Measurements from ENCODE around the gene C2orf81.
"Not testable (repeated sequence)": the region's sequence is repeated elsewhere in the genome, so short reads cannot be mapped to it uniquely, and the experiment has no call there.

The C2orf81 gene

DNA sequence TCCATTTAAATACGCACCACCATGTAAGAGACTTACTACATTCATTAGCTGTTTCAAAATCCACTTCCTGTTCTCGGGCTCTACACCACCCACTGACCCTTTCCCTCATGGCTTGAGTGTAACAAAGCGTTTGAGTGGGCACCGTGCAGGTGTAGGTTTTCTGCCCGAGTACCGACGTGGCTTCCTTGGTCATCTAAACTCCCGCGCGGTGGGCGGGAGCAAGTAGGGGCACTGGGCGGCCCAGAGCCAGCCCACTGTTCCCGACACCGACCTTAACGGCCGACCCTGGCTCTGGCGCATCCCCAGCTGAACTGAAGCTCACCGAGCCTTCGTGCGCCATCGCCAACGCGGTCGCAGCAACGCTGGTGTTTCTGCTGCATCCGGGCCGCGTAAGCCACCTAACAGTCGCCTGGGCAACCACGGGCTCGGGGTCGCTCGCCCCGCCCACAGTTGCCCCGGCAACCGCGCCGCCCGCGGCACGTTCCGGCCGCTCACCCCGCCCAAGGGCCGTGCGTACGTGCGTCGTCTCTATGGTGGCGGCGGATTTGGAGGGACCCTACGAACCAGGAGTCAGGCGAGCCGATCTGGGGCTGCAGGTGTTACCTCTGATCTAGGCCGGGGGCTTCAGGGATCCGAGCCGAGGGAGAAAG is at the start of gene C2orf81, which contains the start of gene WDR54:
TSS of gene C2orf81 (minus strand) at position 399 of the 650 bp plus-strand sequence. CDS start at position 340, 59 bp downstream.
TSS of gene WDR54 (plus strand) at position 510 of the 650 bp plus-strand sequence. CDS start 424 bp downstream, outside the sequence.
- DNase-seq: peak; percentile 77

DNA sequence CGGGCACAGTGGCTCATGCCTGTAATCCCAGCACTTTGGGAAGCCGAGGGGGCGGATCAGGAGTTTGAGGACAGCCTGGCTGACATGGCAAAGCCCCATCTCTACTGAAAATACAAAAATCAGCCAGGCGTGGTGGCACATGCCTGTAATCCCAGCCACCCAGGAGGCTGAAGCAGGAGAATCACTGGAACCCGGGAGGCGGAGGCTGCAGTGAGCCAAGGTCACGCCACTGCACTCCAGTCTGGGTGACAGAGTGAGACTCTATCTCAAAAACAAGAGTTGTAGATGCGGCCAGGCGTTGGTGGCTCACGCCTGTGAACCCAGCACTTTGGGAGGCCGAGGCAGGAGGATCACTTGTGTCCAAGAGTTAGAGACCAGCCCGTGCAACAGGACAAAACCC is 49.3 kb upstream of the C2orf81 start:
- not testable (repeated sequence) for DNase-seq

DNA sequence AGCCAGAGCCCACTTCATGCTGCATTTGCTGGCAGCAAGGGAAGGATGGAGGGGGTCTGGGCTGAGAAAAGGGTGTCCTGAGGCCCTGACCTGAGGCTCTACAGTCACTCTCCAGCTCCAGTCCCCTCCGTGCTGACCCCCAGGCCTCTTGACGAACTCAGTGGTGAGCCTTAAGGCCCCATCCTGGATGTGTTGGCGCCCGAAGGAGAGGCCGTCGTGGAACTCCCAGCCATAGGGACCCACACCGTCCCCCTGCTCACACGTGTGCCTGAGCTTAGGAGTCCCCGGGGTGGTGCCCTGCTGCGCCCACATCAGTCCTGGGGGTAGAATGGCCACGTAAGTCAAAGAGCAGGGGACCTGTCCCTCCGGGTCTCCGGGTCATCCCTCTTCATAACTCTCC is 43.0 kb upstream of the C2orf81 start:
- DNase-seq: no peak

DNA sequence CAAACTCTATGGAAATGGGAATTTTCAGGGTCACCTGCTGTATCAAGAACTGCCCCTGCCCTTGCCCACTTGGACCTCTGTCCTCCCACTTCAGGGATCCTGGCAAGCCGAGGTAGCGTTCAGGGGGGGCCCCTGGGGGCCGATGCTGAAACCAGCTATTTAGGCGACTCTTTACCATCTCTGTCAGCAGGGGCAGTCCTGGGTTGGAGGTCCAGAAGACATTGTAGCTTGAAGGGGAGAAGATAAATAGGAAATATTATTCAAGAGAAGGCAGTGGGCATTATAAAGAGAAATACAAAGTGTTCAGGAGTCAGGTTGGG is 41.3 kb upstream of the C2orf81 start:
- DNase-seq: no peak

DNA sequence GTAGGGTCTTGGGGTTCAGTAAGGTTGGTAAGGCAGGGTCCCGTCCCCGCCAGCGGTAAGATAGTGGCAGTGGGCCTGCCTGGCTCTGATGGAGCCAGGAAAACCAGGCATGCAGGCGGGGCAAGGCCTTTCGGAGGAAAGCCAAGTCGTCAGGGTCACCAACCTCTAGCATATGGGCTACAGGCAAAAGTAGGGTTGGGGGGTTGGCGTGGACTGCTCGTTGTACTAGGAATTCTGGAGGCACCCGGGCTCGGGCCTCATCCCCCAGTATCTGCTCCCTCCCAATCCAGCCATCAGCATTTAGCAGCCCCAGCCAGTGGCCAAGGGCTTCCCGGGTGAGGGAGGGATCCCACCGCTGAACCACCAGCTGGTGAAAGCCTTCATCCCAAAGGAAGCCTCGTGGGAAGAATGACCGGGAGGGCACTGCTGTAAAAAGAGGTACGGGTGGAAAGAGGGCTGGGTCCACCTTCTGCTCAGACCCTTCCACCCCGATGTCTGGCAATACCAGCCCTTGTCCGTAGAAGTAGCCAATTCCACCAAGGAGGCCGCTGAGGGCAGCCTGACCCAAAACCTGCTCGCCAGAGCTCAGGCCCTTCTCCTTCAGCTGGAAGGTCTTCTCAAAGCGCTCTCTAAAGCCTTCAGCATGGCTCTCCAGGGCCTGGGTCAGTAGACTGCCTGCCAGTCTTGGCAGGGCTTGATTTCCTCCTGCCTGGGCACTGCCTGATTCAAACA is 40.8 kb upstream of the C2orf81 start:
- DNase-seq: no peak

DNA sequence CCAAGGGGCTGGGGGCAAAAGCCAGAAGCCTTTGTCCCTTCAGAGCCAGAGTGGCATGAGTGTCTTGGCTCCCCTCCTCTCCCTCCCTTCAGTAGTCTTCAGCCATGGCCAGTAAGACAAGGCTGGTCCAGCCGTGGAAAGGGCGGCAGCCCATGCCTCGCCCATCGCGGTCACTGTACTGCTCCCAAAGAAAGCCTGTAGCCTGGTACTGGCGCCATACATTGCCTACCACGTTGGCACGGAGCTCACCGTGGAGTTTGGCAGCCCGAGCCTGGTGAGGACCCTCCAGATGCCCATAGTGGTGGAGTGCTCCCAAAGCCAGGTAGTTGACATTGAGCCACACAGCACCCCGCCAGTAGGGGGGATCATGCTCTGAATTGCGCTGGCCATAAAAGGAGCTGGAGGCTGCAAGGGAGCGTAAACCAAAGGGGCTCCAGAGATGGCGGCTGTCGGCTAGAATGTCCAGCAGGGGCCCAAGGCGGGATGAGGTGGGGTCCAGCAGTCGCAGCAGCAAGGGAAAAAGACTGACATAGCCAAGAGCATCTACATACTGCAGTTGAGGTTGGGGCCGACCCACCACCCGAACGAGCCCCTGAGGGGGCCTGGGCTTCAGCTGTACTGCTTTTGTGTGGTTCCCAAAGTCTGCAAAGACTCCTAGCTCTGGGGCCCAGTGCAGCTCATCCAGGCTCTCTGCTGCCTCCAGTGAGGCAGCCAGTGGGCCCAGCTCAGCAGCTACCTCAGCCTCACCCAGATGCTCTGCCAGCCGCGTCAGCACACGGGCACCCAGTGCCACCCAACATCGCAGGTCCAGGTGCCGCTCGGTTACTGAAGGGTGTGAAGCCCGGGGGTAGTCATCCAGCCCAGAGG is 40.0 kb upstream of the C2orf81 start:
- DNase-seq: no peak

DNA sequence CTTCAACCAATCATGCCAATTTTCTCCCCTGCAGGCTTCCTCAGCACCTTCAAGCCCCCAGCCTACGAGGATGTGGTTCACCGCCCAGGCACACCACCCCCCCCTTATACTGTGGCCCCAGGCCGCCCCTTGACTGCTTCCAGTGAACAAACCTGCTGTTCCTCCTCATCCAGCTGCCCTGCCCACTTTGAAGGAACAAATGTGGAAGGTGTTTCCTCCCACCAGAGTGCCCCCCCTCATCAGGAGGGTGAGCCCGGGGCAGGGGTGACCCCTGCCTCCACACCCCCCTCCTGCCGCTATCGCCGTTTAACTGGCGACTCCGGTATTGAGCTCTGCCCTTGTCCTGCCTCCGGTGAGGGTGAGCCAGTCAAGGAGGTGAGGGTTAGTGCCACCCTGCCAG is 38.8 kb upstream of the C2orf81 start:
- not testable (repeated sequence) for DNase-seq

DNA sequence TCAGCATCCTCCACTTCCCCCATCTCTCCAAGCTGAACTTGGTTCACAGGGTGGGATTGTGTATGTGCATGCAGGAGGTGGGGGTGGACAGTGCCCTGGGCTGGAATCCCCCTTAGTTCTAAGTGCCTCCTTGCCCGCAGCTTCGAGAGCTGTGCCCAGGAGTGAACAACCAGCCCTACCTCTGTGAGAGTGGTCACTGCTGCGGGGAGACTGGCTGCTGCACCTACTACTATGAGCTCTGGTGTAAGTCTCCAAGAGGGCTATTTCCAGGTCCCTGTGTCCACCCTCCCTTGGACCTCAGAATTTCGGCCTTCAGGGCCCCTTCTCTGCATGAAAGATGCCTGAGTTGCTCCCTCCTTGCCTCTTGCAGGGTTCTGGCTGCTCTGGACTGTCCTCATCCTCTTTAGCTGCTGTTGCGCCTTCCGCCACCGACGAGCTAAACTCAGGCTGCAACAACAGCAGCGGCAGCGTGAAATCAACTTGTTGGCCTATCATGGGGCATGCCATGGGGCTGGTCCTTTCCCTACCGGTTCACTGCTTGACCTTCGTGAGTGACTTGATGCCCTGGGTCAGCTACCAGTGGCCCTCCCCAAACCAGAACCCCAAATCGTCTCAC is 38.2 kb upstream of the C2orf81 start:
- DNase-seq: not testable (repeated sequence)

DNA sequence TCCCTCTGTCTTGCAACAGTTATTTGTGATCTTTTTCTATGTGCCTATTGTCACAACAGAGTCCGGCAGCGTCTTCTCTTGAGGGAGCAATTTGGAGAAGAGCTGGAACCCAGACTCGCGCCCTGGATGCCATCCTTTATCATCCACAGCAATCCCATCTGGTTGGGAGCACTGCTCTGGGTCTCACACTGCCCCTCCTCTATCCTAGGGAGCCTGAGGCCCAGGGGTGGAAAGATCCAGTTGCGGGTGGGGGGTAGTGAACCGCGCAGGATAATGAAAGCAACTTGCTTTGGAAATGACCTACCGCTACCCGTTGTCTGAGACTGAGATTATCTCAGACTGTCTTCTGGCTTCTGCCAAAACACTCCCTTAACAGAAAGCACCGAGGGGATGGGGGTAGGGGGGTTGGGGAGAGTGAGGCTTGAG is 37.5 kb upstream of the C2orf81 start:
- DNase-seq: no peak

DNA sequence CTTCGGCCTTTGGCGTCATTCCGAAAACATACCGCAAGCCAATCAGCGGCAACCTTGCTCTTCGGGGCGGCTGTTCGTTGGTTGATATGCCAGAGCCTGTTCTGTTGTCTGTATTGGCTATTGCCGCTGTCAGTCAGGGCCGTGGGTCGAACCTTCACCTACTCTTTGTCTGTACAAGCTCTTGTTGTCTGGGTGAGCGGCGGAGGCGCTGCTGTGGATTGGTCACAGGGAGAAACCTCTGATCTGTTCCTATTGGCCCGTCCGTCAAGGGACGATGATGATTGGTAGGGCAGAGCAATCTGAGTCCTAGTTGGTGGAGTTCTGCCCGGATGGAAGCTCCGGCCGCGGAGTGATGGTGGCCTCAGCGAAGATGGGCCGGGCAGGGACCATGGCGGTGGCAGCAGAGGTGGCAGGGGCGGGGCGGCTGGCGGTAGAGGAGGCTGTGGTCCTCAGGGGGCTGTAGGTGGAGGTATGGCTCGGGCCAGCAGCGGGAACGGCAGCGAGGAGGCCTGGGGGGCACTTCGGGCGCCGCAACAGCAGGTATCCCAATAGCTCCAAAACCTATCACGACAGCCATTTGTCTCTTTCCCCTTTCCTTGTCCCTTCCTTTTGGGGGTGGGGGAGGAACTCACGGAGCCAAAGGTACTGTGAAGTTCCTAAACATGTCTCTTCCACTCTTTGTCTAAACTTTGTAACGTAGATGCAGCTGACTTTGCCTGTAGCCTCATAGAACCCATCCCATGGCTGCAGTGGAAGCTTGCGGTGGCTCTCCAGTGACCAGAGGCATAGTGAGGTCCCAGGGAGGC is 36.9 kb upstream of the C2orf81 start, which contains the start of gene WBP1:
TSS of gene WBP1 (plus strand) at position 307 of the 806 bp plus-strand sequence. CDS start at position 472, 165 bp downstream.
- peak; percentile 99 for DNase-seq

DNA sequence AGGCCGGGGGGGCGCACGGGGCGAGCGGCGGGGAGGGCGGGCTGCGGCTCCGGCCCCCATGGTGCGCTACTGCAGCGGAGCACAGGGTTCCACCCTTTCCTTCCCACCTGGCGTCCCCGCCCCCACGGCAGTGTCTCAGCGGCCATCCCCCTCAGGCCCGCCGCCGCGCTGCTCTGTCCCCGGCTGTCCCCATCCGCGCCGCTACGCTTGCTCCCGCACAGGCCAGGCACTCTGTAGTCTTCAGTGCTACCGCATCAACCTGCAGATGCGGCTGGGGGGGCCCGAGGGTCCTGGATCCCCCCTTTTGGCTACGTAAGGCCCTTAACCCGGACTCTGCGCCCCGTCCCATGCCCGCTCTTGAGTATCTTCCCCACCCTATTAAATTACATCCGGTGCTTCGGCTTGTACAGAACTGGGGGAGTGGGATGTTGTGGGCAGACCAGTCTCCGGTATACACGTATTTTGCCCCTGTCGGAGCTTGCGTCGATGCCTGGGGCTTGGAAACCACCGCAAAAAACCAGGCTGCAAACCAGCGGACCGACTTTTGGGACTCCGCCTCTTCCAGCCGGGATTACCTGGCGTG is 36.2 kb upstream of the C2orf81 start:
- DNase-seq: peak; percentile 53

DNA sequence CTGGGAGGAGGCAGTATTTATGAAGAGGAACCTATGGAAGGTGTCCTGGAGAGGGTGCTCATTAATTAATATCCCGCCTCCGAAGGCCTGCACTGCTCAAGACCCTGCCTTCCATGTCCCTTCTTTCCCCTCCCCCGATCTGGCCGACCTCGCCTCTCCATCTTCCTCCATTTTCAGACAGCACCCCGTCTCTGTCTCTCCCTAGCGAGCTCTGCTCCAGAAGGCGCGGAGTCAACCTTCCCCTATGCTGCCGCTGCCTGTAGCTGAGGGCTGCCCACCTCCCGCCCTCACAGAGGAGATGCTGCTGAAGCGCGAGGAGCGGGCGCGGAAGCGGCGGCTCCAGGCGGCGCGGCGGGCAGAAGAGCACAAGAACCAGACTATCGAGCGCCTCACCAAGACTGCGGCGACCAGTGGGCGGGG is 35.7 kb upstream of the C2orf81 start:
- DNase-seq: peak; percentile 50

DNA sequence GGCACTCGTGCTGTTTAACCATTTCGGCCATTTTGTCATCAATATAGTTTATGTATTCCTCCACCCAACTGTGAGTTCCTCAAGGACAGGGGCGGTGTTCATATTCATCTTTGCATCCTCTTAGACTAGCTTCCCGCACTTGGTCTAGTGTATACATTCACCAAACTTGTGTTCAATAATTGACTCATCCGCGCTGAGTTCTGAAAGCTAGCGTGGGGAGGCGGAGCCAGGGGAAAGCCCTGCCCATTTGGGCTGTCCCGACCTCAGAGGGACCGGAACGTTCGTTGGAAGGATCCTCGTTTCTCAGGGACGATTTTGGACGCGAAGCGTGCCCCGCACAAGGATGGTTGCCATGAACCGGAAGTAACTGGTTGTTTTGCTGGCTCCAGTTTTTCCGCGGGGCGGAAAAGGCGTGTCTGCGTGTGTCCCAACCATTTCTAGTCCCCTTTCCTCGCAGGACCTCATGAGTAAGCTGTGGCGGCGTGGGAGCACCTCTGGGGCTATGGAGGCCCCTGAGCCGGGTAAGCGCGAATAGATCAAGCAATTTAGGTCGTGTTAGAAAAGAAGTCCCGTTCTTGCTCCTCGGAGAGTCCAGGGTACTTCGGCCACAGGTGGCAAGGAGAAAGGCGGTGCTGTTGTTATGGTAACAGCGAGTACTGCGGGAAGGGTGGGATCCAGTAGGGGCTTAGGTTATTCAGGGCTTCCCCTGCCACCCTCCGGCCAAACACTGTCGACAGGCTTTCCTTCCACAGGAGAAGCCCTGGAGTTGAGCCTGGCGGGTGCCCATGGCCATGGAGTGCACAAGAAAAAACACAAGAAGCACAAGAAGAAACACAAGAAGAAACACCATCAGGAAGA is 33.5 kb upstream of the C2orf81 start, which contains the start of gene INO80B:
TSS of gene INO80B (plus strand) at position 434 of the 858 bp plus-strand sequence. CDS start at position 464, 30 bp downstream.
- DNase-seq: peak; percentile 97

DNA sequence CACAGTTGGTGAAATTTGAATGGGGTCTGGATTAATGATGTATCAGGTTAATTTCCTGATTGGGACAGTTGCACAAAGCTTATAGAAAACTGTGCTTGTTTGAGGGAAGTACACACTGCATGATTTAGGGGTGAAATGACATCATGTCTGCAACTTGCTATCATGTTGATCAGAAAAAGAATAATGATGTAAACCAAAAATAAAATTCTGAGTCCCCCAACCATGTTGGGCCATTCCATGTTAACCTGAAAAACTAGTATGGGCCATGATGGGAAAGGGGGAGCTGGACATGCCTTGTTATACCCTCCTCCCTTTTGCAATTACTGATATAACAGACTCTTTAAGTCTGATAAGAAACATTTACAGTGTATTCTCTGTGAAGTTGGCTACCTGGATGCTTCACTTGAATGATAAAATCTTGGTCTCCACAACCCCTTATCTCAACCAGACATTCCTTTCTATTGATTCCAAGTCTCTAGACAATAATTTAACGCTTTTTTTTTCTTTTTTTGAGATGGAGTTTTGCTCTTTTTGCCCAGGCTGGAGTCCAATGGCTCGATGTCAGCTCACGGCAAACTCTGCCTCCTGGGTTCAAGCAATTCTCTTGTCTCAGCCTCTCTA is 29.3 kb upstream of the C2orf81 start:
- no peak for DNase-seq

DNA sequence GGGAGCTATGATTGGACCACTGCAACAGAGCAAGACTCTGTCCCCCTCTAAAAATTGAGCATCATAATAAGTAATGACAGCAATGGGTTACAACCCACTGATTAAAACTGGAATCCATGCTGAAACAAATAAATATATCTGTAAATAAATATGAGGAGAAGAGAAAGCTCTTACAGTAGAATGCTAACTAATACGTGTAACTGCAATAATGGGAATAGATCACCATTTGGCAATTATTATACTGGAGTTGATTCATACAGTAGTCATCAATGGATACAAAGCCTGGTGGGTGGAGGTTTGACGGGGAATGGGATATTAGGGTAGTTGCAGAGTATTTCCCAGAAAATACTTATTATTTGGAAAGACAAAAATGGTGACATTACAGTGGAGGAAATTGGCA is 27.4 kb upstream of the C2orf81 start:
- DNase-seq: no peak

DNA sequence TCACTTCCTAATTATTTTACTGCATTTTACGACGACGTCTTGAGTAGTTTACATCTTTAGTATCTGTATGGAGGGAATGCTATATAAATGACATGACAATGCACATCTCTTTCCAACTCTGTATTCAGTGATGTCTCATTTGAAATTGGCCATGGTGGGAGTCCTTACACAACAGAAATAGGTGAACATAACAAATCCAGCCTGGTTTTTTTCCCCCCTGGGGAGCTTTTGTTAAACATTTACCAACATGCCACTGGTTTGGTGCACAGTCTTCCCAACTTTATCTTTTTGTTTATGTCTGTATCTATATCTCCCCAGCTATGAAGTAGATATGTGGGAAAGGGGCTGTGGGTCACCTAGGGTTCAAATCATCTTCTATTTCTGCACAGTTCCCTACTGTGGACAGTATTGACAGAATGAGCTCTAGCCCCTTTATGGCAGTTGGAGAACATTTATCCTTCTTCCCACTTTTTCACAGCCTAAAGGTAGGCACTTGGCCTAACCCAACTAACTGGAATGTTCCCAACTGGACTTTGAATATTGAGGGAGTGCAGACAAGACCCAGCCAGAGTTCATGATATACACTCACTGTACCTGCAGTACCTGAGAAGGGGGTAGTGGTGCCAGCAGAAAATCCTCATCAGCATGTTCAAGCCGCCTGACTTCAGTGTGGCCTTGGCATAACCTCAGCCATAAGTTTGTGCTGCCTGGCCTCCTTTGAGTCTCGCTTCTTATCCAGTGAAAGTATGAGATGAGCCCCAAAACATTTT is 26.0 kb upstream of the C2orf81 start:
- no peak for DNase-seq

DNA sequence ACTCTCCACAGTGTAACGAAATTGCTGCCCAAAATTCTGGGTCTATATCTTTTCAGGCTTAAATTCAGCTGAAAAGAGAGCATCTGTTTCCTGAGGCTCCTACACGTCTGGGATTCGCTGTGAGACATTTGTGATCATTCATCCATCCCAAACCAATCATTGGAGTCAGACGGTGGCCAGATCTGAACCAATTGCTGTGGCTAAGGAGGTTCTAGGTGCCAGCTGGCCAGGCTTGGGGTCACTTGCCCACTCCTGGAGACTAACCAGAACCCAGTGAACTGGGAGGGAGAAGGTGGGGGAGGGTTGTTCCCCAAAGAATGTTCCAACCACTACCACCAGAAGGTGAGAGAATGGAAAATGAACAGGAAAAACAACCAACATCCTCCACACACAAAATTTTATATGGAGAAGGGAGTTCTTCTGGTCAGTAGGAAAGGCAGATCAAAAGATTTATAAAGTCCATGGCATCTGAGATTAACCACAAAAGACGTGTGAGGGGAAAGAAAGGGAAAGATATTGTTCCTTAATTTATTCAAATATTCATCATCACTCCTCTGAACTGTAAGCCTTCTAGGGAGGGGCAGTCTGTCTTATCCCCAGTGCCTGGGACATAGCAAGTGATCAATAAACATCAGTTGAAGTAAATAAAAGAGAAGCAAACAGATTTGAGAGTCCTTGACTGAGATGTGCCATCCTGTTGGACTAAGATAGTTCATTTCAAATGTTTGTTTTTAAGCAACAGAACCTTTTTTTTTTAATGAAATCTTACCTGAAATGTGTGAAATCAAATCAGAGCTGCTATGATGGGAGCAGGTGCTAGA is 23.3 kb upstream of the C2orf81 start:
- peak; percentile 30 for DNase-seq
